HG02759 (cell line): Measurements from ENCODE around the gene ZDHHC14.

Experiments used
- ATAC-seq: cut with Tn5 transposase; IDR thresholded peaks from one replicate; pipeline ENCODE4 v1.9.1; 2021; ENCODE audit warnings: mild to moderate bottlenecking, moderate library complexity; ENCODE audit not compliant: unreplicated experiment

The ZDHHC14 gene

DNA sequence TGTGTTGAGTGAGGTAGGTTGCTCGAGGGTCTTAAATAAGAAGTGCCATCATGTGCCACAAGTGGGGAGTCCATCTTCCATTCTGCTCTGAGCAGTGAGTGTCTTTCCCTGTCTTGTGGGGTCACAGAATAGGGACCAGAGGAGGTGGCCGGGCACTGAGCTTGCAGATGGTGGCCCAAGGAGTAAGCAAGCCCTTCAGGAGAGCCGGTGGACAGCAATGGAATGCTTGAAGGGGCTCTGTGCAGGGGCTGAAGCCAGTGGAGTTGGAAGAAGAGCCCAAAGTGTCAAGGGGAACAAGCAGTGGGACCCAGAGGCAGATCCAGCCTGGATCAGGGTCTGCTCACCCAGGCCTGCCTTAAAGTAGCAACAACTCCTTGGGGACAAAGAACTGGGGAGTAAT, 228.6 kb downstream of the ZDHHC14 start:
- ATAC-seq, result no peak

DNA sequence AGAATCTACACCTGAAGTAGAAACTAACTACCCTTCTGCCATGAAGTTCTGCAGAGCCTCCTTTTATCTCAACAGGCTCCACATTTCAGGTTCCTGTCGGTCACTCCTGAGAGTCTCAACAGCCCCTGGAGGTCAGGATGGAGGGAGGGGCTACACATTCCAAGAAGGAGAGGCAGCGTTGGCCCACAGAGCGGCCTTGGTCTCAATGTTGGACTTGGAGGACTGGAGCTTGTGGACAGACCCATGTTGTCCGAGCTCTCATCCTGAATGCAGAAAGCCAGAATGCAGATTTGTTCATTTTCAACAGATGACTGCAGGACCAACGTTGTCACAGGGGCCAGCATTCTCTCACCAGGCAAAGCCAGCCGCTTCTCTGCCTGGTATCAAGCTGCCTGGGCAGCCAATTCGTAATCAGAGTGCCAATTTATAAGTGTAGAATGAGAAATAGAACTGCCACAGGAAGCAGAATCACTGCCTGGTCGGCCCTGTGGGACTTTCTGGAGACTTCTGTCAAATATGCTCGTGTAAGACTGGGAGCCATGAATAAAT, 229.5 kb downstream of the ZDHHC14 start:
- no peak for ATAC-seq

DNA sequence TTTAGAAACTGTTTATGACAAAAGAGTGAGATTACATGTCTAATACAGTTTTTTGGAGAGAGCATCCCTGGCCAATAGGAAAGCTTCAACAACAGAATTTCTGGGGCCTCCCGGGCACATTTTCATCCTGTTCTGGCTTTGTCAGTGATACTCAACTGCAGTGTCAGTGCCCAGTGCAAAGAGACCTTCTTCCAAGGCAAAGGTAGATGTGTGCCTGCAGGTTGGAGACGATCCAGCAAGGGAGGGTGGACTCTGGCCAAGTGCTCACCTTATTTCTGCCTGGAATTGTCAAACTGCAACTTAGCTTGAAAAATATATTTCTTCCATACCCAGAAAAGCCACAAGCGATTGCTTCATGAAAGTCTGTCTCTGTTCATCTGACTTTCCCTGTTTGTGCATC, 230.4 kb downstream of the ZDHHC14 start:
- ATAC-seq, result no peak

DNA sequence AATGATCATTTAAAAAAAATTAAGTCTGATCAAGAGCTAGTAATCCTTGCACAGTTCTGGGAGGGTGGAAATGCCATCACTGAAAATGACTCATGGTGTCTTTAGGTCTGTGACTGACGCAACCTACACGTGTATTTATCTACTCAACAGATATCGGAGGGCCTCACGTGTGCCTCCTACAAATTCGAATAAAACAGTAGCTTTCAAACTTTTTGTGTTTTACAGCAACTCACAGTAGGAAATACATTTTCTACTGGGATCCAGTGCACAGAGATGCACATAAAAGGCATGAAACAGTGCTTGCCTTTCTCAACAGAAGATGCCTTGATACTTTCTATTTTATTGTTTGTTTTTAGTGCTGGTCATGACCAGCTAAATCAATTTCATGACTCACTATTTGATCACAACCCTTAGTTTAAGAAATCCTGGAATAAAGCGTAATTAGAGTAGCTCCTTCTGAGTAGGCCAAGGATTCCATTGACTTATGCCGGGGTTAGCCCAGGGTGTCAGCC, 232.1 kb downstream of the ZDHHC14 start:
- no peak for ATAC-seq

DNA sequence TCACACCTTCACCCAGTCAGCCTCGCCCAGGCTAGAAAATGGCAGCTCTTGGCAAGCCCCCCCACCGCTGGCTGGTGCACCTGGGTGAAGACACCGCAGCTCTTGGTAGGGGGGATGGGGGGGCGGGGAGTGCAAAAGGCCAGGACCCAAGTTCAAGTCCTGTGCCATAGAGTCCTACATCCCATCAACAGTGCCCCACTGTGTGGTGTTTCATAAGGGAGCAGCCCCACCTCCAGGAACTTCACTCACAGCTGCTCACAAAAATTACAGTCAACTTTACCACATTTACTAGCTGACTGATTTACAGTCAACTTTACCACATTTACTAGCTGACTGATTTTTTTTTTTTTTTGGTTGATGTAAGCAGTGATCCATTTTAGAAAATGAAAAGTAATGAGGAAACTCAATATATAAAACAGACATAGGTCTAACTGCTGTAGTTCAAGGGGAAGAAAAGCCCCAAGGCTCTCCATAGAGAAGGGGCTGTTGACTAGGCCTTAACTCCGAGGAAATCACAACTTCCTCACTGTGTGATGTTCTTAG, 233.1 kb downstream of the ZDHHC14 start:
- peak; percentile 79 for ATAC-seq

DNA sequence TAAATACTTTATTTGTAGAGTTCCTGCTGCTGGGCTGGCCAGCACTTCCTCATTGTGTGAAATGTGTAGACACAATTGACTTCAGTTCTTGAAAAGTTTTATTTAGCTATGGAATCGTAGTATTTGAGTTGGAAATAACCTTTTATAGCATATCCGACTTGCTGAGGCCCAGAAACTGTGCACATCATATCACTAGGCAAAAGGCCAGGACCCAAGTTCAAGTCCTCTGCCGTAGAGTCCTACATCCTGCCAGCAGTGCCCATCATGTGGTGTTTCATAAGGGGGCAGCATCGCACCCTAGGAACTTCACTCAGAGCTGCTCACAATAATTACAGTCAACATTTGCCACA, 234.4 kb downstream of the ZDHHC14 start:
- no peak for ATAC-seq

DNA sequence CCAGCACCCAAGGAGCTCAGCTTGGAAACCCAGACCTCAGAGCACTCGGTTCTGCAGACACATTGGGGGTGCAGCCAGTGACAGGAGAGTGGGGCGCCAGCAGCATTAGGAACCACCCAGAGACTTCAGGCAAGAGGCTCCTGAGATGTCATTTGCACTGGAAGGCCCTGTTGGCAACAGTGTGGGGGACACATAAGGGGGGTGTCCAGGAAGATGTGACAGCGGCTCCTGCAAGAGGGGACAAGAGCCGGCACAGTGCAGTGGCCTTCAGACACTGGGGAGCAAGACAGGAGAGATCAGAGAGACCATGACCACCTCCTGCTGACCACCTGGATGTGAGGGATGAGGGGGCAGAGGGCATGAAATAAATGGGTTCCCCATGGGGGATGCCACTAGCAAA, 235.0 kb downstream of the ZDHHC14 start:
- ATAC-seq, result no peak

DNA sequence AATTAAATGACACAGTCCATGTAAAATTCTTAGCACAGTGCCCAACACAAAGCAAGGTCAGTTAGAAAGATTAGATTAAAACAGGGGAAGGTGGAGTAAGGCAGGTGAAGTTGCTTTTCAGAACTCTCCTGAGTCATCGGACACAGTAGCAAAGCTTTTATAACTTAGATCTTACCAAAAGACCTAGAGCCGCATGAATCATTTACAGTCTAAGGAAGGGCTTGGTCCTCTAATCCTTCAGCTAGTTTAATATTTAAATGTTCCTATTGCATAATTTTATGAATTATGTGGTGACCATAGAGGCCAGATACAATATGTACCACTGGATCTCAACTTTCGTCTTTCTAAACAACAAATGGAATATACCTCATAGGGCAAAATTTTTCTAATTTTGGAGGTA, 240.0 kb downstream of the ZDHHC14 start:
- no peak for ATAC-seq

DNA sequence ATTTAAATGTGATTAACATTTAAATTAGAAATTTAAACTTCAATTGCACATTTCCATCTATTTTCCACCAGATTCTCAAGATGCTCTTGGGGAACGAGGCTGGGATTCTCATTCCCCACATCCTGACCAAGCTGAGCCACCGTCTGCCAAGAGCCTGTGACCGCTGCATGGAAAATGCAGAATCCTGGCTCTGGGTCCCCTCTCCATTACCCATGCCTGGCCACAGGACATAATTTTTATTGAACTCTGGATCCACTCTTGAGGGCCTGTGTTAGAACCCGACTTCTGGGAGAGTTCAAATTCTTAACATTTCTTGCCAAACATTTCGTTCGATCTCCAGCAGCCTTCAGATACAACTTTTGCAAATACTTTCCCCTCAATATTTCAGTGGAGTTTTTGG, 240.4 kb downstream of the ZDHHC14 start:
- no peak for ATAC-seq

DNA sequence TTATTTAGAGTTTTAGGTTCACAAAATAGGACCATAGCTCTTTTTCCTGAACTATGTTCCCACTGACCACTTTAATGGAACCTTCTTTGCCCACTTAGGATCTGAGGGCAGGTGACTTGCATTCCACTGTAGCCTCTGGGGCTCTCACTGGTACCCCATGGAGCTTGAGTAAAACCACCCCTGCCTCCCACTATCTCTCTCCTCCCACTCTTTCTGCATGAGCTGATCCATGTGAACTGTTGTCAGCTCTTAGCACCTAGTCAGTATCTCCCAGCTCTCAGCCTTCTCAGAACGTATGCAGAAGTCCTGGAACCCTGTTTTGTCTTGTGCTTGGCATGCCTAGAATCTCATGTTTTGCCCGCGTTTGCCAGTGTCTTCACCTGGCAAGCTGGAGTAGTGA, 241.4 kb downstream of the ZDHHC14 start:
- ATAC-seq, result no peak

DNA sequence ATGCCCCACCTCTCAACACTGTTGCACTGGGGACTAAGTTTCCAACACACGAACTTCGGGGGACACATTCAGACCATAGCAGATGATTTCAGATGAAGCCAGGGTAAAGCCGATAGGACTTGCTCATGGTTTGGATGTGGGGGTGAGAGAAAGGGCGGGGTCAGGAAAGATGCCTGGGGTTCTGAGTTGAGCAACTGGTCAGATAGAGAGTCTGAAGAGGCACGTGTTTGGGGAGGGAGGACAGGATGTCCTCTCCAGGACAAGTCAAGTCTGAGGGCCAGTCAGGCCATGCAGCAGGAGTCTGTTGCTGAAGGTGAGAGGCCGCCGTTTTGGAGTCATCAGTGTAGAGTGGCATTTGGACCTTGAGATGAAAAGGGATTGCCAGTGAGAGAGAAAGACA, 244.1 kb downstream of the ZDHHC14 start:
- no peak for ATAC-seq

DNA sequence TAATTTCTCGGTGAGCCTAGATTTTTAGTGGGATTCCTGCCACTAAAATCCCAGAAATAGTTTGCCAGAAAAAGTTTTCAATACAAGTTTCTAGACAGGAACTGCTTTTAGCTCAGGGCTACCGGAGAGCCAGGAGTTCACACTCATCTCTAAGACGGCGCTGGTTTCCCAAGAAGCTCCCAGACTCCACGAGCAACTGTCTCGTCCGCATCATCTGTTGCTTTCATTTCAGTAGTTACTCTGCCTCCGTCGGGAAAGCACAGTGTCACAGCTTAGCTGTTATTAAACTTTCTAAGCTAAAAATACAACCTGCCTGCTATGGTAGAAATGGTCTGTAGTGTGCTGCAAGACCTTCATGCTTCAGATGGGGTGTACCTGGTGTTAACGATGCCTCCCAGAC, 244.8 kb downstream of the ZDHHC14 start:
- no peak for ATAC-seq

DNA sequence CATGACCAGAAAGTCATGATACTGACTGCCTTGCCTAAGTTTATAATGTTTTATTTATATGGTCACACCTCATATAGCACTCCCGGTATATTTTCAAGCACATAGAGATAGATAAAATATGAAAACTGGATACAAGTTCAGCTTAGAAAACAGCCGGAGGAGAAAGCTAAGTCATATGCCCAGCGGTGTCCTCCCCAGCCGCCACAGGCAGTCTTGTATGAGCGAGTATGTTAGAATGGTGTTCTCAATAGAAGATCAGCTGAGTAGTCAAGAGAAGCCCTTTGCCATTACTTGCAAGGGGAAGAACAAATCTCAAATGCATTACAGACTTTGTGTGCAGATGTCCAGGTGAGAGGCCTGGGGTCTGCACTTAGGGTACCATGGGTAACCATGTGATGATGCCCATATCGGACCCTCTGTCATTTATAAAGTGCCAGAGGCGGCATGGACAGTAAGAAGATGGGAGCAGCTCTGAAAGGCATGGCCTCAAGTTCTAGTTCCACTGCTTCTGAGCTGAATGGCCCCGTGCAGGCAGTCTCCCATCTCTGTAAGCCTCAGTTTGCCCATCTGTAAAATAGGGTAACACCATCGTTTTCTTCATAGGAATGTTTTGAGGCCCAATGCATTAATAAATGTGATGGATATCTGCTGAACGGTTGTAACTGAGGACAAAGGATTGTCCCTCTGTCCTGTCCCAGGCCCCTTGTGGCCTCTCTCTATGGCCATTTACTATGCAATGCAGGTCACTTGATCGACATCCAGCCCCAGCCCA, 246.4 kb downstream of the ZDHHC14 start:
- ATAC-seq, result no peak

DNA sequence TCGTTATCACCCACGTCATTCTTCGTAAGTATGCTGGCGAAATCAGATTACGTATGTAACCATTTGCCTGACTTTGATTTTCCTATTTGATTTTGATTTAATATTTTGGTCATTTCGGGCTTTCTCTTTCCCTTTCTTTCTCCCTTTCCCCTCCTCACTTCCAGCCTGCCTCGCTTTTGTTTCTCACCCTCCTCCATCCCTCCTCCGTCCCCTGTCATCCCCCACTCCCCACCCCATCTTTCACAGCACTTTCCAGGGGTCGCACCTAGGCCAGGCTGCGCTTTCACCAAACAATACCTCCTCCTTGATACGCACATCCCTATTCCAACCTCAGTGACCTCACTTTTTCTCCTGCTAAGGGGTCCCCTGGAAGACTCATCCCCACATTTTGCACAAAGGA, 247.5 kb downstream of the ZDHHC14 start:
- no peak for ATAC-seq

DNA sequence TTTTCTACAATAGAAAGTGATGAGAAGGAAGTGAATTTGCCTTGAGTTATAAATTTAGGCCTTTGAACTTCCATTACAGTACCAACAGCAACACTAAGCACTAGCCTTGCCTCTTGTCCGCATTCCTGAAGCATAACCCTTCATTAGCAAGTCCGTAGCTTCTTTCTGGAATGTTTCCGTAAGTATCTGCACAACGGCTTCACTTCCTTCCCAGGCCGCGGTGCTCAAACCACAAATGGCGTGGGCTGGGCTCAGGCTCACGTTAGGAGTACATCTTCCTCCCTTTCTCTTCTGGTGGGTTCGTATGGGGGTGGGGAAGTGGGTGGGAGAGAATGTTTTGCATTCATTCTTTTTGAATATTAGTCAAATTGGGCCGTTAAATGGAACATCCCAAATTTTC, 248.2 kb downstream of the ZDHHC14 start:
- ATAC-seq, result no peak

DNA sequence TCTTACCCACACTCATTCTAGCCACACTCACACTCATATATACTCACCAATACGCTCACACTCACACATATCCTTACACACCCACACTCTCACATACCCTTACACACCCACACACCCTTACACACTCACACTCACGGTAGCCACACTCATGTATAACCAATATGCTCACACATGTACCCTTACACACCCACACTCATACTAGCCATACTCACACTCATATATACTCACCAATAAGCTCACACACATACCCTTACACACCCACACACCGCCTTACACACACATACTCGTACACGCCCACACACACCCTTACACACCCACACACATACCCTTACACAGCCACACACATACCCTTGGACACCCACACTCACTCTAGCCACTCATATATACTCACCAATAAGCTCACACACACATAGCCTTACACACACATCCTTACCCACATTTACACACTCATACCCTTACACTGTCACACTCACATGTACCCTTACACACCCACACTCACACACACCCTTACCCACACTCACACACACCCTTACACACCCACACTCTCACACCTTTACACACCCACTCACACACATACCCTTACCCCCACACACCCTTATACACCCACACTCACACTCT, 249.6 kb downstream of the ZDHHC14 start:
- ATAC-seq, result no peak

DNA sequence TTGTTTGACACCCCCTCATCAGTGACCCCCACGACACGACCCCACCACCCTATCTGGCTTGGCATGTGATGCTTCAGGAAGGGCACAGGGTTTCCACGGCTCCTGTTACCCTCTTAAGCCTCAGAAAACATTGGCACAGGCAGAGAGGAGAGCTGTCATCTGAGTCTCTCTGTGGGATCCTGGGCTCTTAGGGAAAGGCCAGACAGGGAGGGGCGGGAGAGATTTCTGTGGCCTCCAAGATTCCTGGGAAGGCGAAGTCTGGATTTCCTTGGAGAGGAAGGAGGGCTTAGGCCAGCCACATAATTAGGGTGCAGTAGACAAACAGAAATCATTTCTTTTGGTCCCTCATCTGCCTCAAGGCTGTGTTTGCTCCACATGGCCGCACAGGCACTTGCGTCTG, 250.4 kb downstream of the ZDHHC14 start:
- no peak for ATAC-seq

DNA sequence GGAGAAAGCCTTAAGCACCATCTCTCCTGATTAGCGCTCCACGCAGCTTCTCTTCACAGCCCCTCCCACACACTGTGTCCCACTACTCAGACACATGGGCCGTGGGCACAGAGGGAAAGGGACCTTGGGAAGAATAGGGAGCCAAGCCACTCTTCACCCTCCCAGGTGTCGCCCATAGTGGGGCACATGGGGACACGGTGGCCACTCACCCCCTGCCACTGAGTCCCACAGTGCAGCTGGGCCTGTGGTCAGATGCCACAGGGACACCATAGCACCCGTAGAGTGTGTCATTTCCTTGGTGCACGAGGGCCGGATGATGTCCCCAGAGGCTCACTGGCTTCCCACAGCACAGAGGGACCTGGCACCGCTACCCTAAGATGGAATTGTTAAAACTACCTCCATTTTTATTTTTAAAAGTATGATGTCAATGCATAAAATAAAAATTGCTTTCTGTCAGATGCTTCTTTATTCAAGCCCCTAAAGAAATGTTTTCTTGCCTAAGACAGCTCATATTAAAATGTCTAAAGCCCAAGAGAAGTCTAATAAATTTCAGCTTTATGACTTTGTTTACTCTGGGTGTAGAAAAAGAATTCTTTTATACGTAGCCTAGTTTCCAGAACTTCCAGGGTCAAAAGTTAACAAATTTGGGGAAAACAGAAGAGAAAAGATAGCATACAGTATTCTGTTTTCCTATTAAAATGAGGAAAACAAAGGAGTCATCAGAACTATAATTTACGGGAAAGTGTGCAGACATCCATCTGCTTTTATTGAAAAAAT, 251.0 kb downstream of the ZDHHC14 start:
- ATAC-seq, result no peak

DNA sequence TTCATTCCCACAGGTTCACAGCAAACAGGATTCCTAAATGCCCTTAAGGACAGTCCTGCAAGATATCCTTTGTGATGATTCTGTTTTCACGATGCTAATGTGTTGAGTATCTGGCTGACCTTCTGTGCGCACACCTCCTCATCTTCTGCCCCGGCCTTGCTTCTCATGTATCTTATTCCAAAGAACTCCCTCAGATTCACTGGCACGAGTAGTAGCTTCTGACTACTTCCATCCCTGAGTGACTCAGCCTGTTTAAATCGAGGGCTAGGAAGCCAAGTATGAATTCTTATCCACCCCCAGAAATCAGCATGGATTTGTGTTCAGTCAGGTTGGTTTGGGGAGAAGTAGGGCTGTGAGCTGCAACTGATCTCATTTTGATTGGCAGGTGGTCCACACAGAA, 251.8 kb downstream of the ZDHHC14 start:
- no peak for ATAC-seq

DNA sequence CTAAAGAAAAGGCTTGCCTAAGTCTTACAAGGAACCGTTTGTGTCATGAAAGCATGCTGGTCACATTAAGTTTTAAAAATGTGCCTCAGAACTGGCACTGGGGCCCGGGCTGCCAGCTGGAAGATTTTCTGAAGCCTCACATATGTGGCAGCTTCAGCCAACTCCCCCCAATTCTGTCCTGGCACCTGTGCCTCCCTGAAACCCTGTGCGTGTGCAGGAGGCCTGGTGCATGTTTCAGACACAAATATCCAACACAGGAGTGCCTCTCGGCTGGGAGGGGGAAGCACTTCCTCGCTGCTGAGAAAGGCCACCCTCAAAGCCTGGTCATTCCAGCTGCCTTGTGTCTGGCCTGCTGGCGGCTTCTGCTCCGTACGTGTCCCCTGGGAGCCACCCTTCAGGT, 253.6 kb downstream of the ZDHHC14 start:
- no peak for ATAC-seq
